Astrocyte of the spinal cord (primary cell): ENCODE measurements around the gene KANSL1.
"Not testable (repeated sequence)": the region's sequence is repeated elsewhere in the genome, so short reads cannot be mapped to it uniquely, and the experiment has no call there.

Source experiments
- DNase-seq: peaks from one replicate; pipeline ENCODE4 v3.0.0; 2011; ENCODE audit warnings: low read depth, low spot score
- H3K4me3 ChIP-seq: 2 replicates; pipeline ENCODE4 v1.5.1; 2011; ENCODE audit warnings: low read depth, mild to moderate bottlenecking, low read length, moderate library complexity
- CTCF ChIP-seq: IDR thresholded peaks from 2 replicates; pipeline ENCODE4 v1.5.1; 2012; ENCODE audit warnings: low read depth, mild to moderate bottlenecking, low read length, inconsistent platforms
- in situ Hi-C: cut with HindIII; loops from 2 replicates; pipeline ENCODE4 v1.10.0; 2017; ENCODE audit warnings: low sequenced_read_pairs

The KANSL1 gene

GRCh38 chr17:46009681-46010596 lies 183.3 kb downstream of the KANSL1 start:
- in situ Hi-C loops: no loop called here
- peak; percentile 30 for DNase-seq
- H3K4me3 ChIP-seq: no peak overlapping the region
- no peak for TF ChIP-seq CTCF

- in situ Hi-C loops: no loop called here
- no peak for DNase-seq
Measured at GRCh38 chr17:46008591-46008990, 184.6 kb downstream of the KANSL1 start.

GRCh38 chr17:46007461-46007965 lies 185.7 kb downstream of the KANSL1 start:
- in situ Hi-C loops: no loop called here
- TF ChIP-seq CTCF: no peak
- DNase-seq: no peak
- H3K4me3 ChIP-seq: no peak overlapping the region

More at GRCh38 chr17:46008591-46008990, 184.6 kb downstream of the KANSL1 start:
- no peak overlapping the region for H3K4me3 ChIP-seq
- TF ChIP-seq CTCF: no peak

- in situ Hi-C loops, H3K4me3 ChIP-seq, DNase-seq: not testable (repeated sequence)
Measured at GRCh38 chr17:46006082-46006481, 187.1 kb downstream of the KANSL1 start.

- in situ Hi-C loops: no loop called here
- no peak for TF ChIP-seq CTCF
- DNase-seq: peak; percentile 16
- no peak overlapping the region for H3K4me3 ChIP-seq
Measured at GRCh38 chr17:46003907-46004748, 189.1 kb downstream of the KANSL1 start.

- no peak for DNase-seq
- in situ Hi-C loops: no loop called here
- TF ChIP-seq CTCF: no peak
- no peak overlapping the region for H3K4me3 ChIP-seq
Measured at GRCh38 chr17:46002973-46003316, 190.3 kb downstream of the KANSL1 start.
